GM12878 (cell line): ENCODE data around the gene PHACTR1. TPM values are rescaled to one million over a fixed set of nuclear protein-coding genes. Genes with fewer than 3 reads are reported as not detected.

Source experiments
- ATAC-seq: fragments of 200-7000 bp; cut with Tn5 transposase; 3 replicates; pipeline ENCODE4 v1.9.1; 2020; ENCODE audit warnings: mild to moderate bottlenecking, moderate library complexity
- BruUV-seq: library from RNA; stranded (reverse); fragments of 400-500 nt; replicated peaks from 2 replicates; lab custom pipeline; 2021; lab: Mats Ljungman, UMichigan
- CTCF ChIA-PET: fragments of 300-600 bp; sonication (Branson Sonifier 250); formaldehyde crosslinking; extraction: SDS; loops from one replicate; lab custom pipeline; 2021; ENCODE audit warnings: inconsistent platforms; lab: Yijun Ruan, JAX
- POLR2A ChIA-PET: fragments of 350-600 bp; formaldehyde crosslinking; extraction: SDS; loops from one replicate; lab custom pipeline; 2021; ENCODE audit warnings: inconsistent platforms; lab: Charles Lee
- RAD21 ChIA-PET: fragments of 300-600 bp; sonication (Branson Sonifier 250); formaldehyde crosslinking; loops from one replicate; lab custom pipeline; 2023; ENCODE audit warnings: antibody characterized with exemption; ENCODE audit not compliant: unreplicated experiment; lab: Charles Lee
- SMC1A ChIA-PET: fragments of 300-600 bp; sonication (Branson Sonifier 250); formaldehyde crosslinking; loops from one replicate; lab custom pipeline; 2023; ENCODE audit not compliant: unreplicated experiment, uncharacterized antibody; lab: Charles Lee
- DNase-seq: peaks from one replicate; pipeline ENCODE4 v3.0.0-alpha.2; 2011; ENCODE audit warnings: low read depth, low spot score
- FAIRE-seq: peaks from 3 replicates; lab custom pipeline; 2011; peaks lifted over from hg19 to GRCh38; lab: Jason Lieb, UNC
- H2AFZ ChIP-seq: 2 replicates; pipeline ENCODE4 v1.6.0; 2011; ENCODE audit warnings: low read depth, low read length, control low read depth; ENCODE audit not compliant: control insufficient read depth
- H3K27ac ChIP-seq: 2 replicates; pipeline ENCODE4 v1.5.1; 2011; ENCODE audit warnings: control low read depth; ENCODE audit not compliant: control insufficient read depth, insufficient read depth
- H3K27me3 ChIP-seq, 2 experiments: replicated peaks in 1 of 2; 2 replicates each; pipeline versions ENCODE4 v1.6.0 to v1.6.1; 2011; ENCODE audit warnings: low read length in 1 of 2; ENCODE audit not compliant: control insufficient read depth in 2 of 2, insufficient read depth in 2 of 2
- H3K36me3 ChIP-seq, 2 experiments: 2 replicates each; pipeline ENCODE4 v1.5.1; 2011; ENCODE audit warnings: low read length in 1 of 2; ENCODE audit not compliant: control insufficient read depth in 2 of 2, insufficient read depth in 2 of 2
- H3K4me1 ChIP-seq: 2 replicates; pipeline ENCODE4 v1.6.1; 2011; ENCODE audit warnings: mild to moderate bottlenecking, low read length, moderate library complexity, mixed read lengths; ENCODE audit not compliant: control insufficient read depth, insufficient read depth
- H3K4me2 ChIP-seq: 2 replicates; pipeline ENCODE4 v1.6.0; 2011; ENCODE audit warnings: control low read depth; ENCODE audit not compliant: control insufficient read depth, insufficient read depth
- H3K4me3 ChIP-seq: fragments of 200-600 bp; sonication (generic); 2 replicates; pipeline ENCODE4 v1.5.1; 2016
- H3K79me2 ChIP-seq: 2 replicates; pipeline ENCODE4 v1.6.0; 2011; ENCODE audit warnings: low read length; ENCODE audit not compliant: control insufficient read depth, insufficient read depth
- H3K9ac ChIP-seq: 2 replicates; pipeline ENCODE4 v1.8.0; 2011; ENCODE audit warnings: low read length, control low read depth, mixed read lengths; ENCODE audit not compliant: control insufficient read depth, insufficient read depth
- H3K9me3 ChIP-seq: replicated peaks from 3 replicates; pipeline ENCODE4 v1.5.1; 2011; ENCODE audit warnings: mild to moderate bottlenecking, low read length; ENCODE audit not compliant: control insufficient read depth, insufficient read depth
- H4K20me1 ChIP-seq: 2 replicates; pipeline ENCODE4 v1.6.0; 2011; ENCODE audit not compliant: control insufficient read depth, insufficient read depth
- CEBPB ChIP-seq, 2 experiments: fragments of 150-350 bp in 1 of 2; IDR thresholded peaks; 2 replicates each; pipeline ENCODE4 v1.6.1; 2012 to 2014; ENCODE audit warnings: low read depth in 2 of 2, low read length in 2 of 2, borderline replicate concordance in 1 of 2, inconsistent platforms in 1 of 2
- ESRRA ChIP-seq: IDR thresholded peaks from 2 replicates; pipeline ENCODE4 v1.6.1; 2012; ENCODE audit warnings: mild to moderate bottlenecking, low read length, improper control_type of control experiment
- HCFC1 ChIP-seq: fragments of 150-350 bp; IDR thresholded peaks from 2 replicates; pipeline ENCODE4 v1.6.1; 2014; ENCODE audit warnings: low read length
- HDAC2 ChIP-seq: fragments of 200-600 bp; sonication (generic); IDR thresholded peaks from 2 replicates; pipeline ENCODE4 v1.6.1; 2017
- IRF3 ChIP-seq: fragments of 450-650 bp; IDR thresholded peaks from 2 replicates; pipeline ENCODE4 v1.6.1; 2014; ENCODE audit warnings: mild to moderate bottlenecking
- KLF5 ChIP-seq: fragments of 450-650 bp; IDR thresholded peaks from 2 replicates; pipeline ENCODE4 v1.6.1; 2014; ENCODE audit warnings: mild to moderate bottlenecking; ENCODE audit not compliant: partially characterized antibody
- MYC ChIP-seq: IDR thresholded peaks from 2 replicates; pipeline ENCODE4 v1.6.1; 2011; ENCODE audit warnings: mild to moderate bottlenecking, low read length, moderate library complexity, inconsistent platforms; ENCODE audit not compliant: insufficient read depth, insufficient replicate concordance, insufficient read length, severe bottlenecking
- NFYB ChIP-seq: IDR thresholded peaks from 2 replicates; pipeline ENCODE4 v1.6.1; 2011; ENCODE audit warnings: low read depth, mild to moderate bottlenecking, low read length, improper control_type of control experiment, moderate library complexity; ENCODE audit not compliant: insufficient read depth
- NR2F1 ChIP-seq: fragments of 450-650 bp; conservative IDR thresholded peaks from 2 replicates; pipeline ENCODE4 v1.6.1; 2017; ENCODE audit warnings: mild to moderate bottlenecking
- PAX5 ChIP-seq: IDR thresholded peaks from 2 replicates; pipeline ENCODE4 v1.6.1; 2011; ENCODE audit warnings: low read depth, low read length, borderline replicate concordance
- POLR2AphosphoS5 ChIP-seq: IDR thresholded peaks from 2 replicates; pipeline ENCODE4 v1.6.1; 2011; ENCODE audit warnings: mild to moderate bottlenecking, low read length, inconsistent platforms
- SREBF1 ChIP-seq: IDR thresholded peaks from 2 replicates; pipeline ENCODE4 v1.6.1; 2012; ENCODE audit warnings: mild to moderate bottlenecking, low read length
- SREBF2 ChIP-seq: IDR thresholded peaks from 2 replicates; pipeline ENCODE4 v1.6.1; 2012; ENCODE audit warnings: mild to moderate bottlenecking, low read length
- SUPT20H ChIP-seq: IDR thresholded peaks from 2 replicates; pipeline ENCODE4 v1.6.1; 2011; ENCODE audit warnings: low read depth, mild to moderate bottlenecking, low read length, moderate library complexity, borderline replicate concordance; ENCODE audit not compliant: control insufficient read depth
- YY1 ChIP-seq: IDR thresholded peaks from 2 replicates; pipeline ENCODE4 v1.6.1; 2011; ENCODE audit warnings: low read depth, mild to moderate bottlenecking, low read length
- WGBS: methylation state at CpG from one replicate; pipeline ENCODE4 v1.1.6; 2016; ENCODE audit warnings: low lambda C conversion rate; ENCODE audit not compliant: insufficient replicate concordance, insufficient coverage; ENCODE audit errors: missing lambda C conversion rate; 5-methylcytosine and 5-hydroxymethylcytosine counted together
- in situ Hi-C: fragments of 300-500 bp; cut with MboI; formaldehyde crosslinking; loops from 9 replicates; pipeline ENCODE4 v1.14.3; 2018; ENCODE audit warnings: mixed read lengths
- intact Hi-C: fragments of 100-400 bp; cut with micrococcal nuclease; formaldehyde crosslinking; loops from one replicate; pipeline ENCODE4 v1.14.2; 2022; ENCODE audit not compliant: unreplicated experiment
- polyA plus RNA-seq, 11 experiments: library from polyadenylated mRNA; depleted of rRNA in 4 of 11; unstranded in 6 of 11; stranded (reverse) in 5 of 11; fragments of >200 nt; fragmentation: Nextera tagmentation in 4 of 11; fragmentation: Illumina TruSeq in 1 of 11; extraction: Ambion mirVana in 4 of 11; extraction: Trizol in 1 of 11; gene quantifications; 1 replicate in 1 of 11; 2 replicates in 10 of 11; pipeline versions ENCODE4 v1.2.1 to v1.2.3, GENCODE V29; 2011 to 2016; ENCODE audit warnings: inconsistent platforms in 2 of 11, missing spikeins in 2 of 11, low read depth in 1 of 11
- total RNA-seq, 4 experiments: library from RNA; depleted of rRNA in 3 of 4; stranded (reverse); fragments of >200 nt in 3 of 4; fragmentation: Illumina TruSeq in 1 of 4; extraction: Trizol in 1 of 4; gene quantifications; 2 replicates each; pipeline versions ENCODE4 v1.2.1 to v1.2.3, GENCODE V29; 2013 to 2021
- TF ChIP-seq, protein P1 (sequence below): fragments of 450-650 bp; IDR thresholded peaks from 2 replicates; pipeline ENCODE4 v1.6.1; 2017; ENCODE audit warnings: borderline replicate concordance
- TF ChIP-seq, protein P2 (sequence below): fragments of 450-650 bp; IDR thresholded peaks from 2 replicates; pipeline ENCODE4 v1.6.1; 2017; ENCODE audit warnings: antibody characterized with exemption, mild to moderate bottlenecking, moderate library complexity

PHACTR1 gene
- total and polyA plus RNA-seq, 10 of the 15 experiments (the other 5 are each of a cell fraction or from before 2014, with no cell fraction given), result 34.2 to 94.6 (median 62.3) TPM

GRCh38 chr6:12845224-12846004, 128.8 kb downstream of the PHACTR1 start:
- no peaks in the 10 kb centered on the region for H3K36me3 ChIP-seq
- no peaks in the 10 kb centered on the region for H4K20me1 ChIP-seq
- H3K9me3 ChIP-seq, result no peaks in the 10 kb centered on the region
- DNase-seq, result no peak
- WGBS, result 32% methylated on average over 10 of the region's 10 CpGs
- ChIA-PET CTCF (interaction anchor here (0.9 to 2.8 kb wide), 3 partner anchors 36 to 1190 kb away, joined by 3 to 14 read pairs (median 3); no protein-coding TSS in a partner anchor), SMC1A (no interaction called here), POLR2A (no interaction called here), RAD21 (no interaction called here)
- ATAC-seq, result no peak
- H3K4me1 ChIP-seq, result no peaks in the 10 kb centered on the region
- H3K79me2 ChIP-seq, result no peaks in the 10 kb centered on the region
- H3K9ac ChIP-seq, result no peak overlapping the region
- H3K27me3 ChIP-seq, result peaks cover 0 to 1% of the 10 kb centered on the region in 2 experiments; a peak in 3 of 4 replicates
- no peak overlapping the region for H3K27ac ChIP-seq
- H2AFZ ChIP-seq, result no peak overlapping the region
- H3K4me3 ChIP-seq, result no peak overlapping the region
- TF ChIP-seq SREBF1 (no peak), SREBF2 (no peak), HDAC2 (no peak), PAX5 (no peak), POLR2AphosphoS5 (no peak), SUPT20H (no peak), KLF5 (no peak), HCFC1 (no peak), YY1 (no peak), IRF3 (no peak), NR2F1 (no peak), NFYB (no peak), CEBPB (IDR thresholded peaks at IDR 0.05; ENCODE audit: borderline replicate concordance in 1 of 2, low read depth in 2 of 2, low read length in 2 of 2) (no peak), ESRRA (no peak), MYC (no peak)
- TF ChIP-seq, protein P1, sequence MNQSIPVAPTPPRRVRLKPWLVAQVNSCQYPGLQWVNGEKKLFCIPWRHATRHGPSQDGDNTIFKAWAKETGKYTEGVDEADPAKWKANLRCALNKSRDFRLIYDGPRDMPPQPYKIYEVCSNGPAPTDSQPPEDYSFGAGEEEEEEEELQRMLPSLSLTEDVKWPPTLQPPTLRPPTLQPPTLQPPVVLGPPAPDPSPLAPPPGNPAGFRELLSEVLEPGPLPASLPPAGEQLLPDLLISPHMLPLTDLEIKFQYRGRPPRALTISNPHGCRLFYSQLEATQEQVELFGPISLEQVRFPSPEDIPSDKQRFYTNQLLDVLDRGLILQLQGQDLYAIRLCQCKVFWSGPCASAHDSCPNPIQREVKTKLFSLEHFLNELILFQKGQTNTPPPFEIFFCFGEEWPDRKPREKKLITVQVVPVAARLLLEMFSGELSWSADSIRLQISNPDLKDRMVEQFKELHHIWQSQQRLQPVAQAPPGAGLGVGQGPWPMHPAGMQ, result no peak
- TF ChIP-seq, protein P2, sequence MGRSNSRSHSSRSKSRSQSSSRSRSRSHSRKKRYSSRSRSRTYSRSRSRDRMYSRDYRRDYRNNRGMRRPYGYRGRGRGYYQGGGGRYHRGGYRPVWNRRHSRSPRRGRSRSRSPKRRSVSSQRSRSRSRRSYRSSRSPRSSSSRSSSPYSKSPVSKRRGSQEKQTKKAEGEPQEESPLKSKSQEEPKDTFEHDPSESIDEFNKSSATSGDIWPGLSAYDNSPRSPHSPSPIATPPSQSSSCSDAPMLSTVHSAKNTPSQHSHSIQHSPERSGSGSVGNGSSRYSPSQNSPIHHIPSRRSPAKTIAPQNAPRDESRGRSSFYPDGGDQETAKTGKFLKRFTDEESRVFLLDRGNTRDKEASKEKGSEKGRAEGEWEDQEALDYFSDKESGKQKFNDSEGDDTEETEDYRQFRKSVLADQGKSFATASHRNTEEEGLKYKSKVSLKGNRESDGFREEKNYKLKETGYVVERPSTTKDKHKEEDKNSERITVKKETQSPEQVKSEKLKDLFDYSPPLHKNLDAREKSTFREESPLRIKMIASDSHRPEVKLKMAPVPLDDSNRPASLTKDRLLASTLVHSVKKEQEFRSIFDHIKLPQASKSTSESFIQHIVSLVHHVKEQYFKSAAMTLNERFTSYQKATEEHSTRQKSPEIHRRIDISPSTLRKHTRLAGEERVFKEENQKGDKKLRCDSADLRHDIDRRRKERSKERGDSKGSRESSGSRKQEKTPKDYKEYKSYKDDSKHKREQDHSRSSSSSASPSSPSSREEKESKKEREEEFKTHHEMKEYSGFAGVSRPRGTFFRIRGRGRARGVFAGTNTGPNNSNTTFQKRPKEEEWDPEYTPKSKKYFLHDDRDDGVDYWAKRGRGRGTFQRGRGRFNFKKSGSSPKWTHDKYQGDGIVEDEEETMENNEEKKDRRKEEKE, result no peak
- in situ Hi-C loops (no loop called here), intact Hi-C loops (no loop called here)
- no TSS peak for BruUV-seq
- FAIRE-seq, result no peak
- no peak overlapping the region for H3K4me2 ChIP-seq
